Right ventricle myocardium superior (tissue), 1 donor: ENCODE measurements around the gene LRRC63. TPM values are rescaled to one million over a fixed set of nuclear protein-coding genes. Genes with fewer than 3 reads are reported as not detected.

ENCODE experiments used
- total RNA-seq: library from RNA; stranded (reverse); fragmentation: NEBNext Ultra II Directional; extraction: Animal tissue kit (Norgen Biotek cat#: 25700); gene quantifications from one replicate; pipeline ENCODE4 v1.2.1, GENCODE V29; 2021
- donor health status: DM: no; HTN: yes; CAD: no; lungs with severe emphysema.

LRRC63 gene
- total RNA-seq, 1 donor from 2014 or later, result not detected

Other genes starting within 250 kb of the LRRC63 start
- 31.4 TPM for gene ZC3H13, start 159.2 kb upstream of the LRRC63 start, total RNA-seq
- not detected for gene CPB2, start 106.9 kb upstream of the LRRC63 start, total RNA-seq
- gene LCP1, start 29.8 kb upstream of the LRRC63 start, total RNA-seq, result 20.5 TPM
- 0.70 TPM for gene RUBCNL, start 175.3 kb downstream of the LRRC63 start, total RNA-seq